PC-9 (cell line): ENCODE measurements around the gene HPN. TPM values are rescaled to one million over a fixed set of nuclear protein-coding genes. Genes with fewer than 3 reads are reported as not detected.

Experiments
- BruUV-seq: library from RNA; stranded (reverse); fragments of 400-500 nt; replicated peaks from 2 replicates; lab custom pipeline; 2021; lab: Mats Ljungman, UMichigan
- CTCF ChIA-PET: fragments of 300-600 bp; sonication (Branson Sonifier 250); formaldehyde crosslinking; loops from one replicate; lab custom pipeline; 2022; ENCODE audit warnings: antibody characterized with exemption; lab: Charles Lee
- POLR2A ChIA-PET: fragments of 300-600 bp; sonication (Branson Sonifier 250); formaldehyde crosslinking; loops from one replicate; lab custom pipeline; 2022; ENCODE audit warnings: antibody characterized with exemption; ENCODE audit not compliant: unreplicated experiment; lab: Charles Lee
- DNase-seq, 2 experiments: peaks; one replicate each; pipeline versions ENCODE4 v3.0.0 to v3.0.0-alpha.2; 2015 to 2022; ENCODE audit warnings: mixed read lengths in 1 of 2
- H2AFZ ChIP-seq: fragments of 200-600 bp; sonication (generic); 2 replicates; pipeline ENCODE4 v1.8.1; 2017; ENCODE audit warnings: antibody characterized with exemption
- H3F3A ChIP-seq: fragments of 200-600 bp; sonication (generic); 2 replicates; pipeline ENCODE4 v1.8.1; 2017; ENCODE audit warnings: antibody characterized with exemption, mild to moderate bottlenecking, low read depth; ENCODE audit not compliant: insufficient read depth
- H3K27ac ChIP-seq: fragments of 200-600 bp; sonication (generic); 2 replicates; pipeline ENCODE4 v1.6.1; 2016; ENCODE audit warnings: mixed run types
- H3K27me3 ChIP-seq: fragments of 200-600 bp; sonication (generic); 2 replicates; pipeline ENCODE4 v1.6.1; 2016; ENCODE audit warnings: low read depth, mixed run types; ENCODE audit not compliant: insufficient read depth
- H3K36me3 ChIP-seq: fragments of 200-600 bp; sonication (generic); 2 replicates; pipeline ENCODE4 v1.6.1; 2016; ENCODE audit warnings: low read depth, mixed run types
- H3K4me1 ChIP-seq: fragments of 200-600 bp; sonication (generic); replicated peaks from 2 replicates; pipeline ENCODE4 v1.6.1; 2016; ENCODE audit warnings: mixed run types; ENCODE audit not compliant: insufficient read depth
- H3K4me2 ChIP-seq: fragments of 200-600 bp; sonication (generic); 2 replicates; pipeline ENCODE4 v1.6.1; 2017; ENCODE audit warnings: mixed run types
- H3K4me3 ChIP-seq: fragments of 200-600 bp; sonication (generic); 2 replicates; pipeline ENCODE4 v1.6.1; 2016; ENCODE audit warnings: mixed run types
- H3K79me2 ChIP-seq: fragments of 200-600 bp; sonication (generic); 2 replicates; pipeline ENCODE4 v1.6.1; 2017; ENCODE audit warnings: low read depth, mixed run types
- H3K9me2 ChIP-seq: fragments of 200-600 bp; sonication (generic); 2 replicates; pipeline ENCODE4 v1.8.1; 2017; ENCODE audit warnings: mild to moderate bottlenecking; ENCODE audit not compliant: insufficient read depth
- H3K9me3 ChIP-seq: fragments of 200-600 bp; sonication (generic); 2 replicates; pipeline ENCODE4 v1.8.1; 2016; ENCODE audit warnings: low read depth; ENCODE audit not compliant: insufficient read depth
- H4K20me1 ChIP-seq: fragments of 200-600 bp; sonication (generic); 2 replicates; pipeline ENCODE4 v1.8.1; 2017; ENCODE audit not compliant: insufficient read depth
- CTCF ChIP-seq: fragments of 200-600 bp; sonication (generic); conservative IDR thresholded peaks from 2 replicates; pipeline ENCODE4 v1.6.1; 2017; ENCODE audit warnings: mixed run types, antibody characterized with exemption, mild to moderate bottlenecking, moderate library complexity
- EZH2 ChIP-seq: fragments of 200-600 bp; sonication (generic); IDR thresholded peaks from 2 replicates; pipeline ENCODE4 v1.8.0; 2017; ENCODE audit warnings: antibody characterized with exemption, low read depth
- intact Hi-C: fragments of 100-400 bp; cut with micrococcal nuclease; formaldehyde crosslinking; loops from one replicate; pipeline ENCODE4 v1.10.0; 2022; ENCODE audit not compliant: unreplicated experiment
- total RNA-seq: library from RNA; stranded (reverse); gene quantifications from 2 replicates; pipeline ENCODE4 v1.2.3, GENCODE V29; 2021

Gene HPN
- total RNA-seq, 1 experiment from 2014 or later, result 12.3 TPM

GRCh38 chr19:35110974-35111373, 69.5 kb downstream of the HPN start:
- ChIA-PET CTCF (interaction anchor here (0.6 to 0.7 kb wide), 5 partner anchors 18 to 292 kb away, joined by 3 to 4 read pairs (median 3); no protein-coding TSS in a partner anchor), POLR2A (interaction anchor here (0.6 kb wide), 1 partner anchor 9 kb away, joined by 12 read pairs; no protein-coding TSS in a partner anchor)
- Histone ChIP-seq H3K79me2 (no peaks in the 10 kb centered on the region), H3K27ac (no peak overlapping the region), H3K4me3 (no peak overlapping the region), H4K20me1 (no peaks in the 10 kb centered on the region), H3K9me3 (no peaks in the 10 kb centered on the region), H3K9me2 (no peaks in the 10 kb centered on the region), H3K36me3 (no peaks in the 10 kb centered on the region), H3K4me2 (no peak overlapping the region), H2AFZ (no peak overlapping the region), H3K4me1 (peaks cover 39% of the 10 kb centered on the region), H3F3A (peaks cover 41% of the 10 kb centered on the region), H3K27me3 (no peaks in the 10 kb centered on the region)
- BruUV-seq, result no TSS peak
- no peak for DNase-seq
- intact Hi-C loops, result loop anchor here (10.0 kb wide), 1 partner anchor 136 kb away; no protein-coding TSS in a partner anchor
- no peak for TF ChIP-seq EZH2
- no peak for TF ChIP-seq CTCF

GRCh38 chr19:35112995-35113688, 71.6 kb downstream of the HPN start:
- BruUV-seq, result no TSS peak

More at GRCh38 chr19:35112995-35113688, 71.6 kb downstream of the HPN start:
- no peak overlapping the region for H3K4me2 ChIP-seq
- intact Hi-C loops, result loop anchor here (10.0 kb wide), 1 partner anchor 138 kb away; no protein-coding TSS in a partner anchor
- H3K9me2 ChIP-seq, result no peaks in the 10 kb centered on the region
- no peaks in the 10 kb centered on the region for H4K20me1 ChIP-seq
- no peaks in the 10 kb centered on the region for H3K27me3 ChIP-seq
- no peaks in the 10 kb centered on the region for H3K36me3 ChIP-seq
- ChIA-PET CTCF (interaction anchor here (0.6 kb wide), 1 partner anchor 1237 kb away, joined by 4 read pairs; no protein-coding TSS in a partner anchor), POLR2A (no interaction called here)
- no peak overlapping the region for H2AFZ ChIP-seq
- no peaks in the 10 kb centered on the region for H3K9me3 ChIP-seq
- no peak overlapping the region for H3K27ac ChIP-seq
- DNase-seq, result no peak
- peaks cover 30% of the 10 kb centered on the region for H3F3A ChIP-seq
- H3K79me2 ChIP-seq, result peaks cover 20% of the 10 kb centered on the region
- no peak for TF ChIP-seq CTCF
- no peak for TF ChIP-seq EZH2
- peaks cover 41% of the 10 kb centered on the region for H3K4me1 ChIP-seq
- no peak overlapping the region for H3K4me3 ChIP-seq
